IPS-15b (cell line): Measurements from ENCODE around the gene ARSI.
"Not testable (repeated sequence)": the region's sequence is repeated elsewhere in the genome, so short reads cannot be mapped to it uniquely, and the experiment has no call there.

Source experiments
- H3K27me3 ChIP-seq: one replicate; pipeline ENCODE4 v1.6.1; 2013; ENCODE audit warnings: low read length; ENCODE audit not compliant: control insufficient read depth, insufficient read depth
- H3K36me3 ChIP-seq: one replicate; pipeline ENCODE4 v1.6.1; 2013; ENCODE audit warnings: low read length; ENCODE audit not compliant: control insufficient read depth, insufficient read depth
- H3K4me1 ChIP-seq: one replicate; pipeline ENCODE4 v1.6.1; 2013; ENCODE audit warnings: mild to moderate bottlenecking, low read length; ENCODE audit not compliant: control insufficient read depth, insufficient read depth
- H3K4me3 ChIP-seq: one replicate; pipeline ENCODE4 v1.5.1; 2013; ENCODE audit warnings: low read depth, low read length
- H3K9ac ChIP-seq: one replicate; pipeline ENCODE4 v1.6.1; 2013; ENCODE audit warnings: low read depth, mild to moderate bottlenecking, low read length
- H3K9me3 ChIP-seq: one replicate; pipeline ENCODE4 v1.6.1; 2013; ENCODE audit warnings: mild to moderate bottlenecking, low read length; ENCODE audit not compliant: control insufficient read depth, insufficient read depth

ARSI gene

GRCh38 chr5:150255659-150256409 is 46.9 kb downstream of the ARSI start:
- Histone ChIP-seq H3K27me3 (no peaks in the 10 kb centered on the region), H3K9ac (no peak overlapping the region), H3K4me1 (peaks cover 5% of the 10 kb centered on the region), H3K9me3 (no peaks in the 10 kb centered on the region), H3K36me3 (no peaks in the 10 kb centered on the region), H3K4me3 (no peak overlapping the region)

DNA sequence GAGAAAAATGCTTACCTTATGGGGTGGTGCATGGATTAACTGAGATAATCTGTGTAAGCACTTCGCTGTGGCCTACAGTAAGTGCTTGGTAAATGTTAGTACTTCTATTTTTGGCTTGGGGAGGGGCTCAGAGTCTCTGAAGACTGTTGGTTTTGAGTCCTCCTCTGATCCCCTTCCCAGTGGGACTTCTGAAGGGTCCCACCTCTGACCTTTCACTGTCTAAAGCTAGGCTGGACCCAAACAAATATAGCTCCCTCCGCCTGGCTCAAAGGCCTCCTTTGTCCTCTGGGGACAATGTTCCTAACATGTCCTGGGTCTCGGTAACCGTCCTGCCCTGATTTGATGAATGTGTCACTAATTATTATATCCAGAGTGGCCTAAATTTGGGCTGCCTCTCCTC is 47.9 kb downstream of the ARSI start:
- no peaks in the 10 kb centered on the region for H3K9me3 ChIP-seq
- H3K36me3 ChIP-seq = no peaks in the 10 kb centered on the region
- H3K9ac ChIP-seq = no peak overlapping the region
- no peaks in the 10 kb centered on the region for H3K27me3 ChIP-seq
- peaks cover 5% of the 10 kb centered on the region for H3K4me1 ChIP-seq
- H3K4me3 ChIP-seq = no peak overlapping the region

DNA sequence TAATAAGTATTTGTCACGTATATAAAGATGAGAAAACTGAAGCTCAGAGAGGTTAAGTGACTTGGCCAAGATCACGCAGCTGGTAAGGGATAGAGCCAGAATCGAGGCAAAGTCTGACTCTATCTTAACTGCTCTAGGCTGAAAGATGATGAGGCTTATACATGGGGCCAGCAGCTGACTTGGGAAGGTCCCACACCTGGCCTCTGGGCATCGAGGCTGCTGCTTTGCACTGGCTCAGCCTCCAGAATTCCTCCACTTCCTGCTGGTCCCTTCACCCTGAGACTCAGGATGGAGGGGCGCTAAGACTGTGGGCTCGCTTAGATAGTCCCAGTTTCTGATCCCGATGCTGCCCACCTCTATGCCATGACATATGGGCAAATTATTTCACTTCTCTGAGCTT is 48.3 kb downstream of the ARSI start:
- H3K9me3 ChIP-seq = no peaks in the 10 kb centered on the region
- H3K4me1 ChIP-seq = peaks cover 5% of the 10 kb centered on the region
- no peak overlapping the region for H3K9ac ChIP-seq
- H3K4me3 ChIP-seq = no peak overlapping the region
- no peaks in the 10 kb centered on the region for H3K27me3 ChIP-seq
- H3K36me3 ChIP-seq = no peaks in the 10 kb centered on the region

DNA sequence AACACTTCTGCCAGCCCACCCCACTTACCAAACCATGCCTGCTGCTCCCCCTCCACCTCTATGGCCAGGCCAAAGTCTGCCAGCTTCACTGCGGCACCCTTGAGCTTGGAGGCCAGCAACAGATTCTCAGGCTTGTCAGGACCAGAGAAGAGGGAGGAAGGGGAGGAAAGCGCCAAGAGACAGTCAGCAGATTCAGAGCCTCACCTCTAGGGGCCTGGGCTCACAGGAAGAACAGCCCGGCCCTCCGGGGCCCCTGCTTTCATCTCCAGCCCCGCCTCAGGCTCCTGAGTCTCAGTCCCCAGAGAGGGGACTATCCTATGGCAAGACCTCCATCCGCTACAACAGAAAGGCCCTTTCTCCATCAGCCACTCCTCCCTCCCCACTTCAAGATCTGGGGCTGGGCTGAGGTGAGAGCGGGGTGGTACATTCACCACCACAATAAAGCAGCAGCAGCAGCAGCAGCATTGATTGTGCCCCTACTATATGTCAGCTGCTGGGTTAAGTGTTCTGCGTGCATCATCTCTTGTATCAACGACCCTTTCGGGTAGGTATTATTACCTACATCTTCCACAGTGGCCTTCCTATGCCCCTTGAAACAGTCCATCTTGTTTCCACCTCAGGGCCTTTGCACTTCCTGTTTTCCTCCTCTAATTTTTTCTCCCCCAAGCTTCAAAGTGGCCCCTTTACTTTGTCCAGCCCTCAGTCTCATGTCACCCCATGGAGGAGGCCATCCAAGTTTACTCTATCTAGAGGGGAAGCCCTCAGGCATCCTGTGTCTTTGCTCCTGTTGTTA is 49.1 kb downstream of the ARSI start:
- no peak overlapping the region for H3K9ac ChIP-seq
- peaks cover 5% of the 10 kb centered on the region for H3K4me1 ChIP-seq
- no peaks in the 10 kb centered on the region for H3K36me3 ChIP-seq

DNA sequence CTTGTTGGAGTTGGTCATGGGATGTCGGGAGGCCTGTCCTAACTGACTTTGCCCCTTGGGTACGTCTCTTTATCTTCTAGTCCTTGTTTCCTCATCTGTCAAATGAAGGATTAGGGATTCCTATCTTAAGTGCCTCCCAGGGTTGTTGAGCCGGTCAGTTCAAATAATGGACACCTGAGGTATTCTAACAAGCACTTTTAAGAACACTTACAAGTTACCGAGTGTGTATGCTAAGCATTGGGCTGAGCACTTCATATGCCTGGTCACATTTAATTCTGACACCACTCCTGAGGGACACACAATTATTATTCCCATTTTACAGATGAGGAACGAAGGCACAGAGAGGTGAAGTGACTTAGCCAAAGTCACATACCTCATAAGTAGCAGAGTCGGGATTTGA is 50.2 kb downstream of the ARSI start:
- Histone ChIP-seq H3K4me1 (peaks cover 5% of the 10 kb centered on the region), H3K4me3 (no peak overlapping the region), H3K9ac (no peak overlapping the region), H3K36me3 (no peaks in the 10 kb centered on the region), H3K27me3 (no peaks in the 10 kb centered on the region), H3K9me3 (no peaks in the 10 kb centered on the region)

More for the DNA sequence above, 49.1 kb downstream of the ARSI start:
- Histone ChIP-seq H3K27me3 (no peaks in the 10 kb centered on the region), H3K4me3 (no peak overlapping the region), H3K9me3 (no peaks in the 10 kb centered on the region)

DNA sequence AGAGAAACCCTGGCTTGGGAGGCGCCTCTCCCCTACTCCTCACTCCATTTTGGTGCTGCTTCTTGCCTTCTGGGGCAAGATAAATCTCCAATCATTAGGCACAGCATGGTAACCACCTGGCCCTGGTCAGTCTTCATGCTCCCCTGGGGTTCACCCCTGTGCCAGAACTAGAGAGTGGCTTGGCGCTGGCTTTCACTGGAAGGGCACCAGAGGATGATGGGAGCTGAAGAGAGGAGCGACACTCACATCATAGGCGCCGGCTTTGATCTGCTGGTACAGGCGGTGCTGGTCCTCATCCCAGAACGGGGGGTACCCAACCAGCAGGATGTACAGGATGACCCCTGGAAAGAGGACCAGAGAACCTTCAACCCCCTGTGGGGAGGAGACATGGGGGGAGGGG is 51.2 kb downstream of the ARSI start:
- Histone ChIP-seq H3K4me3 (no peak overlapping the region), H3K27me3 (no peaks in the 10 kb centered on the region), H3K4me1 (peaks cover 5% of the 10 kb centered on the region), H3K9ac (no peak overlapping the region), H3K9me3 (no peaks in the 10 kb centered on the region), H3K36me3 (no peaks in the 10 kb centered on the region)

DNA sequence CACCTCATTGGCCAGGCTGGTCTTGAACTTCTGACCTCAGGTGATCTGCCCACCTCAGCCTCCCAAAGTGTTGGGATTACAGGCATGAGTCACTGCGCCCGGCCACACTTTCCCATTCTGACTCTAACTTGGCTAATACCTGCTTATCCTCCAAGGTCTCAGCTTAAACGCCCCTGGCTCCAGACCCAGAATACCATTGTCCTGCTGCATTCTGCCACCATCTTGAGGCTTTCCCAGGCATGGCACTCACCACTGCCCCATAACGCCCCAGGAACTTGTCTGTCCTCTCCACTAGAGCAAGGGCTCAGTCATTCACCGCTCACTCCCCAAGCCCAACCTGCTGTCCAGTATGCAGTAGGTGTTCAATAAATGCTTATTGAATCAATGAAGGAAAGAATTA is 53.0 kb downstream of the ARSI start:
- no peaks in the 10 kb centered on the region for H3K27me3 ChIP-seq
- H3K4me1 ChIP-seq = no peaks in the 10 kb centered on the region
- H3K9me3 ChIP-seq = no peaks in the 10 kb centered on the region
- H3K36me3 ChIP-seq = no peaks in the 10 kb centered on the region
- H3K4me3 ChIP-seq = no peak overlapping the region
- no peak overlapping the region for H3K9ac ChIP-seq

GRCh38 chr5:150248946-150249345 is 53.8 kb downstream of the ARSI start:
- Histone ChIP-seq H3K36me3 (no peaks in the 10 kb centered on the region), H3K27me3 (no peaks in the 10 kb centered on the region), H3K4me1 (no peaks in the 10 kb centered on the region), H3K9me3 (no peaks in the 10 kb centered on the region), H3K4me3 (no peak overlapping the region), H3K9ac (no peak overlapping the region)

DNA sequence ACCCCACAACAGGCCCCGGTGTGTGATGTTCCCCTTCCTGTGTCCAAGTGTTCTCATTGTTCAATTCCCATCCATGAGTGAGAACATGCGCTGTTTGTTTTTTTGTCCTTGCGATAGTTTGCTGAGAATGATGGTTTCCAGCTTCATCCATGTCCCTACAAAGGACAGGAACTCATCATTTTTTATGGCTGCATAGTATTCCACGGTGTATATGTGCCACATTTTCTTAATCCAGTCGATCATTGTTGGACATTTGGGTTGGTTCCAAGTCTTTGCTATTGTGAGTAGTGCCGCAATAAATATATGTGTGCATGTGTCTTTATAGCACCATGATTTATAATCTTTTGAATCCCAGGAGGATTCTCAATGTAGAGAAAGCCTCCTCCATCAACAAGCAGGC is 54.2 kb downstream of the ARSI start:
- not testable (repeated sequence) for H3K27me3 ChIP-seq, H3K36me3 ChIP-seq, H3K4me3 ChIP-seq

DNA sequence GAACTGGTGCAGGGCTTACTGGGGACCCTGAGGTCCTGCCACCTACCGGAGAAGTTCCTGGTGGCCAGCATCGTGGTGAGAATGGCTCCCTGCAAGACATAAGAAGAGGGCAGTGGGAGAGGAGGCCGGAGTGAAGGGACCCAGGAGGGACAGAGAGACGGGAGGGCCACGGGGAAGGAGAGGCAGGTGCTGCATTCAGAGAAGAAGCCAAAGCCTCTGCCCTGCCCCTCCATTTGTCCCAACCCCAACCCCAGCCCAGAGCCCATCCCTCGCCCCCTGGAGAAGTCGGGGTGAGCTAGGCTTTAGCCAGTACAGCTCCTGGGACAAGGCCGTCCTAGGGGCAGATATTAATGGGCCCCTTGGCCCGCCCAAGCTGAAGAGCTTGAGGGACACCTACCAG is 55.0 kb downstream of the ARSI start:
- Histone ChIP-seq H3K9me3 (no peaks in the 10 kb centered on the region), H3K4me3 (no peak overlapping the region), H3K27me3 (no peaks in the 10 kb centered on the region), H3K4me1 (no peaks in the 10 kb centered on the region), H3K9ac (no peak overlapping the region), H3K36me3 (no peaks in the 10 kb centered on the region)

More for the DNA sequence above, 54.2 kb downstream of the ARSI start:
- H3K4me1 ChIP-seq, H3K9ac ChIP-seq, H3K9me3 ChIP-seq: not testable (repeated sequence)

- Histone ChIP-seq H3K4me3 (no peak overlapping the region), H3K36me3 (no peaks in the 10 kb centered on the region), H3K27me3 (no peaks in the 10 kb centered on the region), H3K4me1 (no peaks in the 10 kb centered on the region), H3K9me3 (no peaks in the 10 kb centered on the region), H3K9ac (no peak overlapping the region)
These were observed 55.9 kb downstream of the ARSI start for GRCh38 chr5:150246835-150247234.

GRCh38 chr5:150246429-150246828 is 56.3 kb downstream of the ARSI start:
- H3K9me3 ChIP-seq = no peaks in the 10 kb centered on the region

More at GRCh38 chr5:150246429-150246828, 56.3 kb downstream of the ARSI start:
- no peaks in the 10 kb centered on the region for H3K4me1 ChIP-seq
- H3K27me3 ChIP-seq = no peaks in the 10 kb centered on the region
- no peak overlapping the region for H3K9ac ChIP-seq
- no peak overlapping the region for H3K4me3 ChIP-seq
- no peaks in the 10 kb centered on the region for H3K36me3 ChIP-seq
